H7 (cell line): Measurements from ENCODE around the gene MEX3B. TPM values are rescaled to one million over a fixed set of nuclear protein-coding genes. Genes with fewer than 3 reads are reported as not detected.
A peak's percentile ranks its signal among the peaks of the same experiment; 100 is the strongest.
"Not testable (repeated sequence)": the region's sequence is repeated elsewhere in the genome, so short reads cannot be mapped to it uniquely, and the experiment has no call there.

Experiments
- DNase-seq: peaks from one replicate; pipeline ENCODE4 v3.0.0; 2012
- H3K27me3 ChIP-seq: 2 replicates; pipeline ENCODE4 v1.6.0; 2011; ENCODE audit warnings: mild to moderate bottlenecking, low read length; ENCODE audit not compliant: control insufficient read depth, insufficient read depth
- H3K36me3 ChIP-seq: replicated peaks from 2 replicates; pipeline ENCODE4 v1.5.1; 2011; ENCODE audit warnings: low read length; ENCODE audit not compliant: control insufficient read depth, insufficient read depth
- H3K4me3 ChIP-seq: 2 replicates; pipeline ENCODE4 v1.5.1; 2011; ENCODE audit warnings: low read depth, mild to moderate bottlenecking, control low read depth, low read length, moderate library complexity; ENCODE audit not compliant: insufficient read depth
- total RNA-seq: library from RNA; depleted of rRNA; stranded (reverse); fragments of >200 nt; shearing (Covaris generic); gene quantifications from 2 replicates; pipeline ENCODE4 v1.2.3, GENCODE V29; 2014; rRNA removed

MEX3B gene
- total RNA-seq, 1 experiment from 2014 or later = 9.9 TPM

DNA sequence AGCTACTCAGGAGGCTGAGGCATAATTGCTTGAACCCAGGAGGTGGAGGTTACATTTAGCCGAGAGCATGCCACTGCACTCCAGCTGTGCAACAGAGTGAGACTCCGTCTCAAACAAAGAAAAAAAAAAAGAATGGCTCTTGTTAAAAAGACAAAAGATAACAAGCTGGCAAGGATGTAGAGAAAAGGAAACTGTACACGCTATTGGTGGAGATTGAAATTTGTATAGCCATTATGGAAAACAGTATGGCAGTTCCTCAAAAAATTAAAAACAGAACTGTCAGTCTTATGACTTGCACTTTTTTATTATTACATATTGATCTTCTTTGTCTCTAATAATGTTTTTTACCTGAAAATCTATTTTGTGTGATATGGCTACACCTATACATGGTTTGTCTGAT is 41.9 kb downstream of the MEX3B start:
- Histone ChIP-seq H3K36me3 (no peaks in the 10 kb centered on the region), H3K27me3 (no peaks in the 10 kb centered on the region), H3K4me3 (no peak overlapping the region)
- no peak for DNase-seq

DNA sequence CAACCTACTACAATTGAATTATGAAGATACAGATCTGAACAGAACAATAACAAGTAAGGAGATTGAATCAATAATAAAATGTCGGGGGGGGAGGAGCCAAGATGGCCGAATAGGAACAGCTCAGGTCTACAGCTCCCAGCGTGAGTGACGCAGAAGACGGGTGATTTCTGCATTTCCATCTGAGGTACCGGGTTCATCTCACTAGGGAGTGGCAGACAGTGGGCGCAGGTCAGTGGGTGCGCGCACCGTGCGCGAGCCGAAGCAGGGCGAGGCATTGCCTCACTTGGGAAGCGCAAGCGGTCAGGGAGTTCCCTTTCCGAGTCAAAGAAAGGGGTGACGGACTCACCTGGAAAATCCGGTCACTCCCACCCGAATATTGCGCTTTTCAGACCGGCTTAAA is 50.7 kb downstream of the MEX3B start:
- peak overlapping the region; percentile 41 for H3K4me3 ChIP-seq
- H3K27me3 ChIP-seq, DNase-seq, H3K36me3 ChIP-seq: not testable (repeated sequence)

- Histone ChIP-seq H3K4me3 (no peak overlapping the region), H3K27me3 (no peaks in the 10 kb centered on the region), H3K36me3 (no peaks in the 10 kb centered on the region)
- no peak for DNase-seq
Measured at GRCh38 chr15:81992523-81992922, 53.3 kb downstream of the MEX3B start.

Other genes with a start within 250 kb of the MEX3B start
- gene EFL1, start 216.7 kb upstream of the MEX3B start, total RNA-seq = 21.4 and 24.2 TPM in 2 replicates
- gene SAXO2, start 216.8 kb upstream of the MEX3B start, total RNA-seq = 1.1 and 8.6 TPM in 2 replicates